Astrocyte of the spinal cord (primary cell): ENCODE measurements around the gene SVEP1.
A peak's percentile ranks its signal among the peaks of the same experiment; 100 is the strongest.

ENCODE experiments used
- DNase-seq: peaks from one replicate; pipeline ENCODE4 v3.0.0; 2011; ENCODE audit warnings: low read depth, low spot score
- H3K4me3 ChIP-seq: 2 replicates; pipeline ENCODE4 v1.5.1; 2011; ENCODE audit warnings: low read depth, mild to moderate bottlenecking, low read length, moderate library complexity
- in situ Hi-C: cut with HindIII; loops from 2 replicates; pipeline ENCODE4 v1.10.0; 2017; ENCODE audit warnings: low sequenced_read_pairs
- TF ChIP-seq, protein P1 (sequence below): IDR thresholded peaks from 2 replicates; pipeline ENCODE4 v1.5.1; 2012; ENCODE audit warnings: low read depth, mild to moderate bottlenecking, low read length, inconsistent platforms

SVEP1 gene

DNA sequence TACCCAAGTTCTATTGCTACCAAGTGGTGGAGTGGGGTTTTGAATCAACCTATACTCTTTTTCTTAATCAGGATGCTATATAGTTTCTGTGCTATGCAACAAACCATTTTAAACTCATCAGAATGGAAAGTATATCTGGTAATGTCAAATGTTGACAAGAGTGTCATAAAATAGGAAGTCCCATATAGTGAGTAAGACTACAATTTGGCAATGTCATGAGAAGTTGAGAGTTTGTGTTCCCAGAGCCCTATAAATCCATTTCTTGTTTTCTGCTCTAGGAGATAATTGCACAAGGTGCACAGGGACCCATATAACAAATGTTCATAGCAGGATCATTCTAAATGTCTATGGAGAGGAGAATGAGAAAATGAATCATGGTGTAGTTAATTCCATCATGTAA lies 132.1 kb downstream of the SVEP1 start:
- H3K4me3 ChIP-seq = no peak overlapping the region
- TF ChIP-seq, protein P1, sequence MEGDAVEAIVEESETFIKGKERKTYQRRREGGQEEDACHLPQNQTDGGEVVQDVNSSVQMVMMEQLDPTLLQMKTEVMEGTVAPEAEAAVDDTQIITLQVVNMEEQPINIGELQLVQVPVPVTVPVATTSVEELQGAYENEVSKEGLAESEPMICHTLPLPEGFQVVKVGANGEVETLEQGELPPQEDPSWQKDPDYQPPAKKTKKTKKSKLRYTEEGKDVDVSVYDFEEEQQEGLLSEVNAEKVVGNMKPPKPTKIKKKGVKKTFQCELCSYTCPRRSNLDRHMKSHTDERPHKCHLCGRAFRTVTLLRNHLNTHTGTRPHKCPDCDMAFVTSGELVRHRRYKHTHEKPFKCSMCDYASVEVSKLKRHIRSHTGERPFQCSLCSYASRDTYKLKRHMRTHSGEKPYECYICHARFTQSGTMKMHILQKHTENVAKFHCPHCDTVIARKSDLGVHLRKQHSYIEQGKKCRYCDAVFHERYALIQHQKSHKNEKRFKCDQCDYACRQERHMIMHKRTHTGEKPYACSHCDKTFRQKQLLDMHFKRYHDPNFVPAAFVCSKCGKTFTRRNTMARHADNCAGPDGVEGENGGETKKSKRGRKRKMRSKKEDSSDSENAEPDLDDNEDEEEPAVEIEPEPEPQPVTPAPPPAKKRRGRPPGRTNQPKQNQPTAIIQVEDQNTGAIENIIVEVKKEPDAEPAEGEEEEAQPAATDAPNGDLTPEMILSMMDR = no peak
- DNase-seq = no peak
- in situ Hi-C loops = no loop called here

DNA sequence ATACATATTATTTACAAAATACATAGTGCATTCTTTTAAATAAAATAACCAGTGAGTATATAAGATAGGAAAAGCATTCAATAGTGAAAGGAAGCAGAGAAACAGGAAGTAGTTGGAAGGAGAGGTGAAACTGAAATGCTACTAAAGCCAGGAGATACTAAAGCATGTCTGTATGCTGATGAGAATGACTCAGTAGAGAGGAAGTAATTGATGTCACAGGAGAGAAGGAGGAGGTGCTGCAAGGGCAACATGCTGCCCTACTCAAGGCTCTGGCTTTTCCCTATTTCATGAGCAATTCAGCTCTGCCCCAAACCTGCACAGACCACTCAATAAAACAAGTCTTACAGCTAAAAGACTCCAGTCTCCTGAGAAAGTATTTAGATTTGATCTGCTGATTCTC lies 133.4 kb downstream of the SVEP1 start:
- DNase-seq = no peak
- H3K4me3 ChIP-seq = no peak overlapping the region
- TF ChIP-seq, protein P1 = no peak
- in situ Hi-C loops = no loop called here

DNA sequence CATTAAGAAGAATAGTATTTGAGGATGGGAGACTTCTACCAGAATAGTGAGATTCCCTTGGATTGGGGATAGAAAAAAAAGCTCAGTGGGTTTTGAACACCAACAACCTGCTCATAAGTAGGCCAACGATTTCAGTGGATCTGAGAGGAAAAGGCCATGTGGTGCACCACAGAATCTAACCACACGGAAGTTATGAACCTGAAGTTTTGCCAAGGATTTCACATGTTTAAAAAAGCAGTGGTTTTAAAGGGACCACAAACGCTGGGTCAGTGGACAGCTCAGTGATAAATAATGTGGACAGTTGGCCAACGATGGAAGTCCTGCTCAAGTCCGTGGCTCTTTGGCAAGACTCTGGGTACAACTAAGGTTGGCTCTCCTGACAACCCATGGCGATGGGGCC lies 134.6 kb downstream of the SVEP1 start:
- no peak overlapping the region for H3K4me3 ChIP-seq
- in situ Hi-C loops = no loop called here
- DNase-seq = peak; percentile 81
- TF ChIP-seq, protein P1 = no peak

DNA sequence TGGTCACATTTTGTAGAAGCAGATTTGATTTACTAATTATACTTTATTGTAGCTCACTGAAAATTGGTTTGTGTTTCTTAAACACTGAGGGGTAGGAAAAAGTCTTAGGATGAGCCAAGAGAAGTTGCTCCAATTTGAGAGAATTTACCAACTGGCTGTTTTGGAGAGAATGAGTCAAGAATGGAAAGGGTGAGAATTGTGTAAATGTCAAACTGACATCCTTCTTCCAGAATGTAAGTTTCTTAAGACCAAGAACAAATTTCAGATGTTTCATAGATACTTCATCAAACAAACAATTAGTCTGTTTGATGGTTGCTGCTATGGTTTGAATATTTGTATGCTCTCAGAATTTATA lies 135.7 kb downstream of the SVEP1 start:
- H3K4me3 ChIP-seq = no peak overlapping the region
- in situ Hi-C loops = no loop called here
- TF ChIP-seq, protein P1 = no peak
- no peak for DNase-seq

DNA sequence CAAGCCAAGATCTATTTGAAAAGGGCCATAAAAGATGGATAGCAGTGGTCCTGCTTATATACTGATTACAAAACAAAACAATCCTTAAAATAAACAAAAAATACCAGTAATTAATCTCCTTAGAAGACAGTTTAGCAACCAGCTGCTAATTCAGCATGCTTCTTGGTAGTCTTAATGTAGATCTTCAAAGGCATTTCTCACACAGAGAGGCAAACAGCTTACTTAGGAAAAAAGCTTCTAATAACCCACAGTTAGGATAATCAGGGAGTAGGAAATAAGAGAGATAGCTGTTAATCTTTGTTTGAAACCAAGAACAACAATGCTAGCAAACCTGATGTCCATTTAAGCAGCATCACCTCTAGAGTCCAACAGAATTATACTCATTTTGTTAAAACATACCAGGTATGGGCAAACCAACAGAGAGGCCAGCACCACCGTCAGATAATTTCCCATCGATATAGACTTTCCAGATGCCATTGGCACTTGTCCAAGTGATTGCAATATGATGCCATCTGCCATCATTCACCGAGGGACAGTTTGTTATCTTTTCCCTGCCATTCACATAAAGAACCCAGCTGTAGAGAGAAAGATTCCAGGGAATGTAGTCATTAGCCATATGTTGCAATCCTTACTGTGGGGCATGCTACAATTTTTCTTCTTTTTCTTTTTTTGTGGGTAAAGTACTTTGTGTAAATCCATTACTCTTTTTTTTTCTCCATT lies 136.2 kb downstream of the SVEP1 start:
- no peak overlapping the region for H3K4me3 ChIP-seq
- in situ Hi-C loops = no loop called here
- DNase-seq = peak; percentile 63
- TF ChIP-seq, protein P1 = no peak

DNA sequence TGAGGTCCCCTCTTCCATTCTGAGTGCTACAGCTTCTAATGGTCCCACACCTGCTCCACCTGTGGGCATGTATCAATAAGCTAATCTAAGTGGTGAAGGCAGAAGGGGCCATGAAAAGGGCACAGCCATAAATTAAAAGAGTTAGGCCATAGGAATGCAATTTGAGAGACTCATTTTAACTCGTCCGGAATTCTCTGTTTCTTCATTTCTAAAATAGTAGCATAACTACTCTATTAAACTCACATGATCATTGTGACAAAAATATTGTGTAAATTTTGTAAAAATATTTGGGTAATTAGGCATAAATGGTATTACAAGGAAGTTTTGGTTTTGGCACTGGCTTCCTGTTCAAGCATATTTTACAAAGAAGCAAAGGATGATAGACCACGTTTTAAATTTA lies 138.7 kb downstream of the SVEP1 start:
- no peak overlapping the region for H3K4me3 ChIP-seq
- TF ChIP-seq, protein P1 = no peak
- no peak for DNase-seq
- in situ Hi-C loops = no loop called here

DNA sequence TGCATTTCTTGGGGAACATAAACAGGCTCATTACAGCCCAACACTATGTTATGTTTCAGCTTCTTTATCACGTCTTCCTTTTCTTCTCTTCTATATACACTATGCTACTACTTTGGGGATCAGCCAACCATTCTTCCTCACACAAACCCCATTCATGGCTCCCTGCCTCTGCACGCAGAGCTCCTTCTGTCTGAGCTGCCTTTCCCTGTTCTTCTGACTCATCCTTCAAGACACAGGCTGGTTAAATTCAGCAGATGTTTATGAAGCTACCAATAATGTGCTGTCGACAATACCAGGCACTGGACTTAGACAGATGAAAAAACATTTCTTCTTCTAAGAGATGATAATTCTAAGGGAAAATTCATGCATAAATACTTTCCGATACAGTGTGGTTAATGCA lies 139.4 kb downstream of the SVEP1 start:
- TF ChIP-seq, protein P1 = no peak
- in situ Hi-C loops = no loop called here
- DNase-seq = peak; percentile 82

More for the DNA sequence above, 139.4 kb downstream of the SVEP1 start:
- no peak overlapping the region for H3K4me3 ChIP-seq
